ENCODE data around the gene LMAN2.
"Not testable (repeated sequence)": the region's sequence is repeated elsewhere in the genome, so short reads cannot be mapped to it uniquely, and the experiment has no call there.

LMAN2 gene

GRCh38 chr5:177346820-177347219 lies 4.6 kb downstream of the LMAN2 start:
- no peak for DNase-seq (ENCODE audit: low read depth)

- no peak for DNase-seq (ENCODE audit: low read depth)
Observed at GRCh38 chr5:177344891-177345290, 6.6 kb downstream of the LMAN2 start.

DNA sequence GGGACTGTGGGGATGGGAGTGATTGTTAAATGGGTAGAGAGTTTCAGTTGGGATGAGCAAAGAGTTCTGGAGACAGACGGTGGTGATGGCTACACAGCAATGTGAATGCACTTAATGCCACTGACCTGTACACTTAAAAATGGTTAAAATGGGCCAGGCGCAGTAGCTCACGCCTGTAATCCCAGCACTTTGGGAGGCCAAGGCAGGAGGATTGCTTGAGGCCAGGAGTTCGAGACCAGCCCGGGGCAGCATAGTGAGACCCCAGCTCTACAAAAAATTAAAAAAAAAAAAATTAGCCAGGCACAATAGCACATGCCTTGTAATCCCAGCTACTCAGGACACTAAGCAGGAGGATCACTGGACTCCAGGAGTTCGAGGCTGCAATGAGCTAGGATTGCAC lies 7.7 kb downstream of the LMAN2 start:
- DNase-seq (ENCODE audit: low read depth) = no peak

DNA sequence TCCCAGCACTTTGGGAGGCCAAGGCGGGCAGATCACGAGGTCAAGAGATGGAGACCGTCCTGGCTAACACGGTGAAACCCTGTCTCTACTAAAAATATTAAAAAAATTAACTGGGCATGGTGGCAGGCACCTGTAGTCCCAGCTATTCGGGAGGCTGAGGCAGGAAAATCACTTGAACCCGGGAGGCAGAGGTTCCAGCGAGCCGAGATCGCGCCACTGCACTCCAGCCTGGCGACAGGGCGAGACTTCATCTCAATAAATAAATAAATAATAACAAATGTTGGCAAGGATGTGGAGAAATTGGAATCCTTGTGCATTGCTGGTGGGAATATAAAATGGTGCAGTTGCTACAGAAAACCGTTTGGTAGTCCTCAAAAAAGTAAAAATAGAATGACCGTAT lies 8.5 kb downstream of the LMAN2 start:
- DNase-seq (ENCODE audit: low read depth) = not testable (repeated sequence)

DNA sequence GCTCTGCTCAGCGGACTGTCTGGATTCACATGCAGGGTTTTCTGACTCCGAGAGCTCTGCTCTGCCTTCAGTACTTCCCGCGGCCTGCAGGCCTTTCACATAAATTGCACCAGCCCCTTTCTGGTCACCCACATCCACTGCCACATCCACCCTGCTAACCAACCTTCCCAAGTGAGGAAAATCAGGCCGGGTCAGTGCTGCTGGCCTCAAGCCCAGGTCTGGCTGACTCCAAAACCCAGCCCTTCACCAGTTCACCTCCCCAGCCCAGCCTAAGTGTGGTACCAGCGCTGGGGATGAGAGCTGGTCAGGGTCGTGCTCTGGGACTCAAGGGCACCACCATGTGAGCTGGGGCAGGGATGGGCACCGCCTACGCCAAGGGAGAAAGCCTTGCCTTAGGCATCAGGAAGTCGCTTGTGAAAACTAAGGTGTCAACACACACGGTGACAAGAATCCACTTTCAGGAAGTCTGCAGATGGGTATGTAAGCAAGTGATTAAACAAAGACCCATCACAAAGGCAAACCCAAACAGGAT lies 12.3 kb downstream of the LMAN2 start:
- no peak for DNase-seq (ENCODE audit: low read depth)

DNA sequence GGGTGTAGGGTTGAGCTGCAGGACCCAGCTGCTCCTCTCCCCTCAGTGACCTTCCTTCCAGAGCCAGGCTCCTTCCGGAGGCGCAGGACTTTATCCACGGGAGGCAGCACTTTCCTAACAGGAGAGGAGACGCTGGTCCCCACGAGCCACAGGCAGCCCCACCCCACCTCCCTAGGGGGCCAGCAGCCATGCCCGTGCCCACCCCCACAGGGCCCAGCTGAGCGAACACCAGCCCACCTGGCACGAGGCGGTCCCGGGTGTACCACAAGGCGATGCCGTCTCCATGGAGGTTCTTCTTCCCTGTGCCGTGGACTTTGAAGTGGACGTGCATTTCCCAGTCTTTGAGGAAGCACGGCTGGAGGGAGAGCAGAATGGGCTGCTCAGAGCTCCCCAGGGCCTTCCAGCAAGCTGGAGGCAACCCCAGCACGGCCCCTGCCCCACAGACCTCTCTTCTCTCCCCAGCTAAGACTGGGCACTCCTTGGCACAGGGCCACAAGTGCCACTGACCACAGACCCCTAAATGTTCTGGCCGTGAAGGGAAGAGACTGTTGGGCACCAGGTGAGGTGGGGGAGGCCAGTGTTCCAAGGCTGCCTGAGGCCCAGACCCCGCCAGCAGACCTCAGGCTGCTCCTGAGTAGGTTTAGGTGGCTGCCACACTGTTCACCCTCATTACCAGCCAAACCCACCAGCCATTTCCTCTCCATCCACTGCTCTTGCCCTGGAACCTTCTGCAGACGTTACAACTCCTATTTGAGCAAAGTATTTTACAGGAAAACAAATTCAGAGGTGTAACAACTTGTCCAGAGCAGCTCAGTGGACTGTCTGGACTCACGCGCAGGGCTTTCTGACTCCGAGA lies 13.0 kb downstream of the LMAN2 start:
- DNase-seq (ENCODE audit: low read depth) = no peak

- no peak for DNase-seq (ENCODE audit: low read depth)
Observed at GRCh38 chr5:177336603-177337494, 14.6 kb downstream of the LMAN2 start.

GRCh38 chr5:177336112-177336511 lies 15.4 kb downstream of the LMAN2 start:
- DNase-seq (ENCODE audit: low read depth) = no peak

GRCh38 chr5:177335701-177336065 lies 15.8 kb downstream of the LMAN2 start:
- DNase-seq (ENCODE audit: low read depth) = no peak

GRCh38 chr5:177334781-177335700 lies 16.4 kb downstream of the LMAN2 start:
- DNase-seq (ENCODE audit: low read depth) = no peak

GRCh38 chr5:177334155-177334551 lies 17.3 kb downstream of the LMAN2 start:
- no peak for DNase-seq (ENCODE audit: low read depth)

DNA sequence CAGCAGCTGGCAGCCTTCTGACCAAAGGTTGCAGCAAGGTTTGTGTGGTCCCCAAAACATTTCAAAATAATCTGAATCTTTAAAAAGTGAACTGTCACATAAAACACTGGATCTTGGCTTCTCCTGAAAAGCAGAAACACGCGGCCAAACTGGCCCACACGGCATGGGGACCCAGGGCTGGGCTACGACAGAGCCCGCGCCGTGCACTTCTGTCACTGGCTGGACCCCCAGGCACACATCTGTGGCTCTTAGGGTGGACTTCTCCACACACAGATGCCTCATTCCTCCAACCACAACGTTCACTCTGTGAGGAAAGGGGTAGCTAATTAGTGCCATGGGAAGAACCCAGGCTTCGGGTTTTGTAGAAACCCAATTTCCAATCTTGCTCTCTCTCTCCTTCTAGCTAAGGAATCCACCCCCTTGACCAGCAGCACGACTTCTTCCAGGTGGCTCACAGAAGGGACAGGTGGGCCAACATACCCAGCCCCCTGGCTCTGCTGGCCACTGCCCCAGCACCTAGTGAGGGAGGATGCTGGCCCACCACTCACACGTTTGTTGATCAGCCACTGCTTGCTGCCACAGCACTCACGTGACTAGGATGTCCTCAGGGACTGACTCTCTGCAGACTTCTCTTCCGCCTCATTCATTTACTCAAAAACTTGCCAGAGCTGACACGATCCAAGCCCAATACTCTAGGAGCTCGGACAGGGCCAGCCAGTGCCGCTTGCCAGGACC lies 17.9 kb downstream of the LMAN2 start:
- DNase-seq (ENCODE audit: low read depth) = no peak

- DNase-seq (ENCODE audit: low read depth) = no peak
Observed at GRCh38 chr5:177332896-177333260, 18.6 kb downstream of the LMAN2 start.

- no peak for DNase-seq (ENCODE audit: low read depth)
Observed at GRCh38 chr5:177332031-177332895, 19.2 kb downstream of the LMAN2 start.

DNA sequence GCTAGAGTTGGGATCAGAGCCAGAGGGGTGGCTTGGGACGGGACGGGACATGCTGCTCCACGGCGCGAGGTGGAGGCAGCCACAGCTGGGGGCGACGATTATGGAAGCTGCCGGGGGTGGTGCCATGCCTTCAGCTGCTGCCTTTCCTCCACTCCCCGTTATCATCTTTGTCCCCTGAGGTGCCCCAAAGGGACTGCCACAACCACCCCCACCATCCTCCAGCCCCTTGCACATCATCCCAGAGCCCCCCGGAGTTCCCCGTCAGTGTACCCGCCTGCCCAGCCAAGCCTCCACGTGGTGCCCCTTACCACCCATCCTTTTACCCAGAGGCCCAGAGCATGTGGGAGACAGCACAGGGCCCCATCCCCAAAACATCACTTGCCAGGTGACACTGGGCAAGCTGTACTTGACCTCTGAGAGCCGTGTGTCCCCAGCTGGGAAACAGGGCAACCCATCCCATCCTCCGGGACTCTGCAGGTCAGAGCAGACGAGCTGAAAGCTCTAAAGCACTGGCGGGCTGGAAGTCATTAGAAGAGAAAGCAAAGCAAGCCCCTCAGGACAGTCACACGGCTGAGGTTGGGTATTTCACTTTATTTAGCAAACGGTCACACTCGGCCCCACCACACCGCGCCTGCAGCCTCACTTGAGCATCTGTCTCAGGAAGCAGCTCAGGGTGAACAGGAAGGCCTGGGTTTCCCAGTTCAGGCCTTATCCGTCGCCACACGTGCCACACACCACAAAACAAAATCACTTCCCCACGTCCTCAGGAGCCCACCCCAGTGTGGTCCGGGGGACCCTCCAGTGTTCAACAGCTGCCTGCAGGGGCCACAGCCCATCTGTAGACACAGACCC lies 20.3 kb downstream of the LMAN2 start:
- no peak for DNase-seq (ENCODE audit: low read depth)

GRCh38 chr5:177329883-177330282 lies 21.6 kb downstream of the LMAN2 start:
- DNase-seq (ENCODE audit: low read depth) = no peak

DNA sequence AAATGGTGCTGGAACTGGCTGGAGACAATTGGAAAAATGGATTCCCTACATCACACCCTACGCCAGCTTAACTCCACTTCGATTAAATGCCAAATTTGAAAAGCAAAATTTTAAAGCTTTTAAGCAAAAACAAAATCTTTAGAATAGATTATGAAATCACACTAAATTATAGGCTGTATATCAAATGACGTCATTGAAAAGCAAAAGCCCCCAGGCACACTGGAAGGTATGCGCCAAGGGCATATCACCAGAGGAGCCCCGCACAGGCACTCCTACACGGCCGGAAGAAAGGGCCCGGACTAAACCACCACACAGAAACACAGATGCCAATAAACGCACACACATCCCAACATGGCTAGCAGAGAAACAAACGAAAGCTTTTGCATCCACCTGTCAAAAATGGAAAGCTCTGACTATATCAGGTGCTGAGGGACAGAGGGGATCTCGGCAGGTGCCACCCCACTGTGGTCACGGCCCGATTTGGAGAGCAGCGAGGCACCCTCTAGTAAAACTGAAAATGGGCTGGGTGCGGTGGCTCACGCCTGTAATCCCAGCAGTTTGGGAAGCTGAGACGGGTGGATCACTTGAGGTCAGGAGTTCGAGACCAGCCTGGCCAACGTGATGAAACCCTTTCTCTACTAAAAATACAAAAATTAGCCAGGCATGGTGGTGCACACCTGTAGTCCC lies 22.8 kb downstream of the LMAN2 start:
- no peak for DNase-seq (ENCODE audit: low read depth)
